Right ventricle myocardium inferior (tissue), 1 donor: ENCODE results near the gene MLN. TPM values are rescaled to one million over a fixed set of nuclear protein-coding genes. Genes with fewer than 3 reads are reported as not detected.

Experiments
- ATAC-seq: fragments of 200-7000 bp; cut with Tn5 transposase; one replicate; pipeline ENCODE4 v1.9.1; 2020; ENCODE audit warnings: mild to moderate bottlenecking, moderate library complexity
- DNase-seq: peaks from one replicate; pipeline ENCODE4 v3.0.0; 2021; ENCODE audit errors: missing footprints
- intact Hi-C: fragments of 100-400 bp; cut with DNase I; formaldehyde crosslinking; loops from one replicate; pipeline ENCODE4 v1.11.0; 2022
- total RNA-seq: library from RNA; stranded (reverse); fragmentation: NEBNext Ultra II Directional; extraction: Animal tissue kit (Norgen Biotek cat#: 25700); gene quantifications from one replicate; pipeline ENCODE4 v1.2.1, GENCODE V29; 2021
- donor health status: DM: no; HTN: yes; CAD: no; lungs with severe emphysema.

Gene MLN
- total RNA-seq, 1 donor from 2014 or later = not detected

DNA sequence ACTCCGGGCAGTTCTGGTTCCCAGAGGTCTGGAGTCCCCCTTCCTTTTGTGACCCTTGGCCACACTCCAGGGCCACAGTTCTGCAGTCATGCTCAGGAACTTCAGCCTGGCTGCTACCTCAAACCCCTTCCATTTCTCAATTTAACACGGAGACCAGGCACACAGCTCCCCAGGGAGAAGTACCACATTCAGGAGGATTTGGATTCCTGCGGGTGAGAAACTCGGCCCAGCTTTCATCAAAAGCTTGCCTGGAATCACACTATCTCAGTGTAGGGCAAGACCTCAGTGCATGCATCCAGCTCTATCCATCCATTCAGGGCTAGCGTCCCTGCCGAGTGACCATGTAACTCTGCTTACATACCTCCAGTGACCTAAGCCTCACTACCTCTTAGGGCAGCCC lies 40.3 kb downstream of the MLN start:
- ATAC-seq = no peak
- intact Hi-C loops = no loop called here
- no peak for DNase-seq

DNA sequence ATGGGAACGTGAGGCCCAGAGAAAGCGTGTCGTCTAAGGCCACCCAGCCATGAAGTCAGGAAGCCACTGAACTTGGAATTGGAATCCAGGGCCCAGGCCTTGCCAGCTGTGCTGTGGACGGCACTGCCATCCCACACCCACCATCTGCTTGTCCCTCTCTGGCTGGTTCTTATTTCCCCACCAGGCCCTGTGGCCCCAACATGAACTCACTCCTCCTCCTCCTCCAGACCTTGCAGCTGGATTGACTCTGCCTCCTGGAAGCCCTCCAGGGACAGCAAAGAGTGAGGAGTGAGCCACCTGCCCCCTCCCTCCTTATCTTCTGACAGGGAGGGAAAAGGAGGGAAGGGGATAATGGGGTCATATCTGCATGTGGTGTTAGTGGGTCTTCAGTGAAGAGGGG lies 41.1 kb downstream of the MLN start:
- intact Hi-C loops = loop anchor here (1.0 kb wide), 2 partner anchors 51 to 173 kb away; partner anchors contain the start of gene UQCC2
- no peak for DNase-seq
- ATAC-seq = no peak

- DNase-seq = peak; percentile 91
Measured at GRCh38 chr6:33761922-33762629, 41.7 kb downstream of the MLN start.

DNA sequence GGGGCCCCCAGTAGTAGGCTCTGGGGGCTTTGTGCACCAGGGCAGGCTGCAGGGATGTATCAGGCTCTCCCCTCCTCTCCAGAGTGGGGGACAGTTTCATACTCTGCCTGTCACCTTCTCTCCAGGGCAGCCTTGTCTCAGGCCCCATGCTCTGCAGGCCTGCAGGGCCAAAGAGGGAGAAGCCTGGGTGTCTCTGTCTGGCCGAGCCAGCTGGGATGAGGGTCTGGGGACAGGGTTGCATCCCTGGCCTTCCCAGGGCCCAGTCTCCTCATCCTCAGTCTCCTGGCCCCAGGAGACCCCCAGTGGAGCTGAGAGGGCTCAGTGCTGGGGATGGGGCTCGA lies 42.3 kb downstream of the MLN start:
- ATAC-seq (peak; percentile 18), DNase-seq (no peak)
- intact Hi-C loops = loop anchor here (2.0 kb wide), 1 partner anchor 15 kb away; the partner anchor contains the start of gene IP6K3

More at GRCh38 chr6:33761922-33762629, 41.7 kb downstream of the MLN start:
- peak; percentile 95 for ATAC-seq
- intact Hi-C loops = loop anchor here (1.0 to 2.0 kb wide), 3 partner anchors 15 to 173 kb away; partner anchors contain the start of genes IP6K3 and UQCC2

DNA sequence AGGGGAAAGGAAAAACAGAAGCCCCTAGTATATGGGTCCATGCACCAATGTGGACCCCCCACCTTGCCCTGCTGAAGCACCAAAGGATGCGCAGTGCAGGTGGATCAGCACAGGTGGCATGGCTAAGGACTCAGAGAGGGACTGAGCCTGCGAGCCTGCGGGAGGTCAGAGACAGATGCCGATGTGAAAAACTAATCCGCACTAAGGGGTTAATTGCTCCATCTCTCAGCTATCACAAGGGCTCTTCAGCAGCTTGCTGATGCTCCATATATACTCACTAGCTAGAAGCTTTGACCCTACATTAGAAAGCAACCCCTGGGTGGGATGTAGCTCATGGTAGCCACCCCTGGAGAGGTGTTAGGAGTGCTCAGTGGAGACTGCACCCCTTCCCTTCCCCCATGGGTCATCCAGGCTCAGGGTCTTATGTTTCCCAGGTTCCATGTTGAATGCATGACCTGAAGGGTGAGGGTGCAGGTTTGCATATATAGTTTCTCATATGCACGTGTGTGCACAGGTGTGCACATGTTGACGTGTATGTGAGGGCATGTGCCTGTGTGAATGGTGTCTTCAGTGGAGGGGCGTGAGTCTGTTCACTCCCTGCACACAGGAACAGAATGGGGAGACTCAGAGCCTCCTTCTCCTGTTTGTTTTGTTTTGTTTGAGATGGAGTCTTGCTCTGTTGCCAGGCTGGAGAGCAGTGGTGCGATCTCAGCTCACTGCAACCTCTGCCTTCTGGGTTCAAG lies 43.7 kb downstream of the MLN start:
- no peak for DNase-seq
- no peak for ATAC-seq
- intact Hi-C loops = loop anchor here (2.0 kb wide), 1 partner anchor 13 kb away; the partner anchor contains the start of gene IP6K3

- DNase-seq (no peak), ATAC-seq (no peak)
- intact Hi-C loops = no loop called here
Measured at GRCh38 chr6:33758815-33759216, 45.0 kb downstream of the MLN start.

GRCh38 chr6:33757906-33758305 lies 45.9 kb downstream of the MLN start:
- DNase-seq (no peak), ATAC-seq (no peak)
- intact Hi-C loops = no loop called here

GRCh38 chr6:33757113-33757512 lies 46.7 kb downstream of the MLN start:
- no peak for DNase-seq
- intact Hi-C loops = no loop called here
- no peak for ATAC-seq

DNA sequence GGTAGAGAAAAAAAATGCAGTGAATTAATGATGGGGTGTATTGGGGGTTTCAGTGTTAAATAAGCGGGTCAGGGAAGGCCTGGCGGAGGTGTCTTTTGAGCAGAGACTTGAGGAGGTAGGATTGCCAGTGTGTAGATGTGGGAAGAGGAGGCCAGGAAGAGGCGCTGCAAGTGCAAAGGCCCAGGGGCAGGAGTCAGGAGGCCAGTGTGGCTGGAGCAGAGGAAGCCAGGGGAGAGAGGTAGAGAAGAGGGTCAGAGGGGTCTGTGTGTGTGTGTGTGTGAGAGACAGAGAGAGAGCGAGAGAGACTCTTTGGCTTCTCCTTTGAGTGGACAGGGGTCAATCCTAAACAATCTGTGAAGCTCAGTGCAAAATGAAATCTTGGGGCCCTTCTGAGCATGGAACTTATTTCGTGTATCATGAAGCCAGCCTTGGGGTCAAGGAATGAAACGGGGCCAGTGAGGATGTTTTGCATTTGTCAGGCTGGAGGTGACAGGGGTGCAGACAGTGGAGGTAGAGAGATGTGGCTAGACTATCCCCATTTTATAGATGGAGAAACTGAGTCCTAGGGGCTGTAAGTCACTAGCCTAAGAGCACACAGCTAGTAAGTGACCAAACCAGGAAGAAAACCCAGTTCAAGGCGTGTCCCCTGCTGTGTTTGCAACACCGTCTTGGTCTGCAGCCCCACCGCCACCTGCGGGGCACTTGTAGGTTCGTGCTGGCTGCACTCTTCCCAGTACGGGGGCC lies 47.4 kb downstream of the MLN start:
- intact Hi-C loops = no loop called here
- no peak for DNase-seq
- ATAC-seq = no peak

DNA sequence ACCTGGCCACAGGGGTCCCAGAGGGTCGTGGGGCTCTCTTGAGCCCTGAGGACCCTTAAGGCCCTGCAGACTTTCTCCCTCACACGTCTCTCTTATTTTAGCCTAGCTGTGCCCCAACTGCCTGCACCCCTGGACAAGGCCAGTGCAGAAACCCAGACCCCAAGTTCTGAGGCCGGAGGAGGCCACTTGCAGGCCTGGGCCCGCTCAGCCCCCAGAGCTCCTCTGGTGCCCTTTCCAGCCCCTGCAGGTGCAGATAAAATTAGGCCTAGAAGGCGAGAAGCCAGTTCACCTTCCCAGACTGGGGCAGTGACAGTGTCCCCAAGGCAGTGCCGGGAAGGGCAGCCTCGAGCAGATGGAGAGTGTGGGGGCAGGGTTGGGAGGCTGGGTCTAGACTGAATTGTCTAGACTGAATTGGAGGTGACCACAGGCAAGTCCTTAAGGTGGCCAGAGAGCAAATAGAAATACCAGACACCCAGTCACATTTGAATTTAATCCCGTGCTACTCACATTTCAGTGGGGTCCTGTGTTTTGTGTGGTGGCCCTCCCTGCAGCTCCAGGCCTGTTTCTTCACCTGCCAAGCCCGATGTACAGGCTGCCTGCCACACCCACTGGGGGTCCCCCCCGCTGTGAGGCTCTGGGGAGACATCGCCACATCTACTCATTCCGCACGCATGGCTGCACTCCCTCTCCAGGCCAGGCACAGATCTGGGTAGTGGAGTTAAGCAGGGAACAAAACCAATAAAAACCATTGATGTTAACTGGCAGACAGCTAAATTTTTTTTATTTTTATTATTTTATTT lies 48.5 kb downstream of the MLN start:
- intact Hi-C loops = no loop called here
- ATAC-seq = no peak
- DNase-seq = no peak

DNA sequence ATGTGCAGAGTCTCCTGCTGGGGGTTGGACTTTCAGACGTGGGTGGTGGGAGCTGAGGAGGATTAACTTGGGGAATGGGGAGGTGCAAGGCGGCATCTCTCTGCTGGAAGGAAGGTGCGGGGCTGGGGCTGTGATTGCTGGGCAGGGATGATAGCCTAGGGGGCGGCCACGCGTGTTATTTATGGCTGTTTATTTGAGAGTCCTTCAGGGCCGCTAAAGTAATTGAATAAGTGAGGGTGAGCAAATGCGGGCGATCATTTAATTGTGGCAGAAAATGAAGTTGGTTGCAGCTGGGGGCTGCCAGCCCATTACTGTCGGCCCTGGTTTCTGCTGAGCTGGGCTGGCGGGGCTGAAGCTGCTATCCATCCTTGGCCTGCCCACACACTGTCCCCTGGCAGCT lies 49.6 kb downstream of the MLN start:
- intact Hi-C loops = no loop called here
- DNase-seq (no peak), ATAC-seq (no peak)

DNA sequence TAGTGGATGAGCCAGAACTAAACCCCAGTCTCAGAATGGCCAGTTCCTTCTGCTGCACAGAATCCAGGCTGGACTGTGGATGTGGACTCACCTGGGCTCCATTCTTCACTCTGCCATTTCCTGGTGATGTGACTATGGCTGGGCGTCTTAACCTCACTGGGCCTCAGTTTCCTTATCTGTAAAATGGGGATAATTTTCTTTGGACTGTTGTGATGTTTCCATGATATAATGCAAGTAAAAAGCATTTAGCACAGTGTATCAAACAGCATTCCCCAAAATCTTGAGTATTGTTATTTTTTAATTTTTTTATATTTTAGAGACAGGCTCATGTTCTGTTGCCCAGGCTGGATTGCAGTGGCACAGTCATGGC lies 51.2 kb downstream of the MLN start:
- DNase-seq (no peak), ATAC-seq (no peak)
- intact Hi-C loops = no loop called here

GRCh38 chr6:33751771-33752645 lies 51.8 kb downstream of the MLN start:
- intact Hi-C loops = no loop called here
- no peak for ATAC-seq
- DNase-seq = no peak

GRCh38 chr6:33750244-33750991 lies 53.4 kb downstream of the MLN start:
- no peak for DNase-seq
- no peak for ATAC-seq
- intact Hi-C loops = no loop called here

GRCh38 chr6:33749401-33749800 lies 54.4 kb downstream of the MLN start:
- intact Hi-C loops = no loop called here
- DNase-seq = no peak
- ATAC-seq = no peak

- DNase-seq = no peak
- no peak for ATAC-seq
- intact Hi-C loops = no loop called here
Measured at GRCh38 chr6:33748841-33749240, 55.0 kb downstream of the MLN start.

DNA sequence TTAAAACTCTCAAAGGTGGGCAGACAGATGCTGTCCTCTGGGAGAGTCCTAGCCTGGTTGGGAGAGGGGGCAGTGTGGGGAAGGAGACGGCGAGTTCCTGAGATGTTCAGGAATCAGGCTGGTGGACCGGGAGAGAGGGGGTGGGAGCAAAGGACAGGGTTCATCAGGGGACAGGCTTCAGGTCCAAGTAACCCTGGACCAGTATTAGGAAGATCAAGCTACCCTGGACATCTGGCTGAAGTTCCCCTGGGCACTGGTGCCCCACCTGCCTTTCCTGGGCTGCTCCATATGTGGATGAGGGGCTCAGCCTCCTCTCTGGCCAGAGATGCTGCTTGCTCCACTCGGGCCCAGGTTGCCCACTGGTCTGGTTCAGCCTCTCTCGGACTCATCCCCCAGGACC lies 56.0 kb downstream of the MLN start:
- intact Hi-C loops = loop anchor here (2.0 kb wide), 1 partner anchor 13 kb away; no protein-coding TSS in a partner anchor
- ATAC-seq (no peak), DNase-seq (no peak)
